D721Med (cell line): ENCODE results near the gene SPEG.

ENCODE experiments used
- DNase-seq: peaks from one replicate; pipeline ENCODE4 v3.0.0; 2011; ENCODE audit warnings: low spot score; ENCODE audit not compliant: insufficient read length
- FAIRE-seq: peaks from 2 replicates; lab custom pipeline; 2011; peaks lifted over from hg19 to GRCh38; lab: Jason Lieb, UNC
- CTCF ChIP-seq: IDR thresholded peaks from 2 replicates; pipeline ENCODE4 v1.5.1; 2012; ENCODE audit warnings: mild to moderate bottlenecking, control low read depth; ENCODE audit not compliant: insufficient read depth; ENCODE audit errors: missing control alignments

The SPEG gene

GRCh38 chr2:219451661-219452360 lies 17.2 kb downstream of the SPEG start:
- no peak for TF ChIP-seq CTCF
- no peak for DNase-seq
- no peak for FAIRE-seq

GRCh38 chr2:219452361-219453317 lies 18.0 kb downstream of the SPEG start:
- FAIRE-seq (no peak), DNase-seq (no peak)
- TF ChIP-seq CTCF: no peak

- no peak for TF ChIP-seq CTCF
- FAIRE-seq (no peak), DNase-seq (no peak)
Measured at GRCh38 chr2:219453671-219454590, 19.3 kb downstream of the SPEG start.

GRCh38 chr2:219455581-219455980 lies 20.9 kb downstream of the SPEG start:
- no peak for TF ChIP-seq CTCF
- DNase-seq: no peak
- FAIRE-seq: no peak

- no peak for FAIRE-seq
- DNase-seq: no peak
- no peak for TF ChIP-seq CTCF
Measured at GRCh38 chr2:219457784-219458369, 23.2 kb downstream of the SPEG start.

- no peak for DNase-seq
- no peak for FAIRE-seq
- no peak for TF ChIP-seq CTCF
Measured at GRCh38 chr2:219458996-219459395, 24.4 kb downstream of the SPEG start.
